Measurements from ENCODE around the gene RFX3. TPM values are rescaled to one million over a fixed set of nuclear protein-coding genes. Genes with fewer than 3 reads are reported as not detected.

Gene RFX3
- total RNA-seq, 1 donor from 2014 or later: 8.7 TPM

- no peak for DNase-seq (ENCODE audit: extremely low read depth, low read depth, low spot score)
Measured at GRCh38 chr9:3290231-3290840, 235.5 kb downstream of the RFX3 start.

GRCh38 chr9:3288686-3289085, 237.1 kb downstream of the RFX3 start:
- no peak for DNase-seq (ENCODE audit: extremely low read depth, low read depth, low spot score)

- DNase-seq (ENCODE audit: extremely low read depth, low read depth, low spot score): peak; percentile 25
Measured at GRCh38 chr9:3285365-3286161, 240.2 kb downstream of the RFX3 start.

- DNase-seq (ENCODE audit: extremely low read depth, low read depth, low spot score): no peak
Measured at GRCh38 chr9:3282365-3282764, 243.4 kb downstream of the RFX3 start.

GRCh38 chr9:3281399-3281798, 244.4 kb downstream of the RFX3 start:
- no peak for DNase-seq (ENCODE audit: extremely low read depth, low read depth, low spot score)

GRCh38 chr9:3277200-3277599, 248.6 kb downstream of the RFX3 start:
- no peak for DNase-seq (ENCODE audit: extremely low read depth, low read depth, low spot score)

GRCh38 chr9:3271581-3271980, 254.2 kb downstream of the RFX3 start:
- DNase-seq (ENCODE audit: extremely low read depth, low read depth, low spot score): no peak

- DNase-seq (ENCODE audit: extremely low read depth, low read depth, low spot score): no peak
Measured at GRCh38 chr9:3271157-3271556, 254.6 kb downstream of the RFX3 start.

GRCh38 chr9:3268223-3268622, 257.6 kb downstream of the RFX3 start:
- DNase-seq (ENCODE audit: extremely low read depth, low read depth, low spot score): no peak

GRCh38 chr9:3263698-3264097, 262.1 kb downstream of the RFX3 start:
- no peak for DNase-seq (ENCODE audit: extremely low read depth, low read depth, low spot score)

GRCh38 chr9:3262826-3263529, 262.8 kb downstream of the RFX3 start:
- DNase-seq (ENCODE audit: extremely low read depth, low read depth, low spot score): no peak

- DNase-seq (ENCODE audit: extremely low read depth, low read depth, low spot score): no peak
Measured at GRCh38 chr9:3261484-3261883, 264.3 kb downstream of the RFX3 start.

- DNase-seq (ENCODE audit: extremely low read depth, low read depth, low spot score): no peak
Measured at GRCh38 chr9:3256571-3257330, 269.1 kb downstream of the RFX3 start.

- no peak for DNase-seq (ENCODE audit: extremely low read depth, low read depth, low spot score)
Measured at GRCh38 chr9:3251309-3251708, 274.5 kb downstream of the RFX3 start.

GRCh38 chr9:3250741-3251140, 275.1 kb downstream of the RFX3 start:
- DNase-seq (ENCODE audit: extremely low read depth, low read depth, low spot score): no peak

GRCh38 chr9:3247211-3247610, 278.6 kb downstream of the RFX3 start:
- no peak for DNase-seq (ENCODE audit: extremely low read depth, low read depth, low spot score)

- no peak for DNase-seq (ENCODE audit: extremely low read depth, low read depth, low spot score)
Measured at GRCh38 chr9:3246241-3246640, 279.6 kb downstream of the RFX3 start.

GRCh38 chr9:3244963-3245653, 280.7 kb downstream of the RFX3 start:
- no peak for DNase-seq (ENCODE audit: extremely low read depth, low read depth, low spot score)

- DNase-seq (ENCODE audit: extremely low read depth, low read depth, low spot score): no peak
Measured at GRCh38 chr9:3243683-3244082, 282.1 kb downstream of the RFX3 start.

GRCh38 chr9:3241290-3241689, 284.5 kb downstream of the RFX3 start:
- no peak for DNase-seq (ENCODE audit: extremely low read depth, low read depth, low spot score)
